ENCODE data around the gene EIF4EBP3.

The EIF4EBP3 gene

DNA sequence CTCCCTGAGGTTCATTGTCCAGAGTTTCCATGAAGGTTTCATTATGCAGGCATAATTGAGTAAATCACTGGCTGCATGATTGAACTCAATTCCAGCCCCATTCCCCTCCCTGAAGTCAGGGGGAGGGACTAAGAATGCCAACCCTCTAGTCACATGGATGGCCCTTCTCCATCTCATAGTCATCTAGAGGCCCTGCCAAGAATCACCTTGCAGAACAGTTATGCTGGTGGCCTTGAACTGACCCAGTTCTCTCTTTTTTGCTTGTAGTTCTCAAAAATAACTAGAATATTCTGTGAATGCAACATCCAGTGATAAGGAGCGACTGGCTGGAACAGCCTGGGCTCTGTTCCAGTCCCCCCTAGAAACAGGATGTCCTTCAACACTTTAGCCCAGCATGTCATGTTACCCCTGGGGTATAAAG lies 48.9 kb downstream of the EIF4EBP3 start:
- TF ChIP-seq FOXP2 (optimal IDR thresholded peaks at IDR 0.05; ENCODE audit: borderline replicate concordance, extremely low read depth, extremely low read length, insufficient read depth) (no peak), TAF1 (IDR thresholded peaks at IDR 0.05; ENCODE audit: borderline replicate concordance, insufficient read depth, low read length) (no peak), SIN3A (IDR thresholded peaks at IDR 0.05; ENCODE audit: borderline replicate concordance, insufficient read depth, low read length) (no peak), REST (IDR thresholded peaks at IDR 0.05; ENCODE audit: insufficient read depth in 1 of 2, low read depth in 2 of 2, low read length in 2 of 2) (no peak), POLR2AphosphoS5 (IDR thresholded peaks at IDR 0.05; ENCODE audit: low read depth, low read length) (no peak)

DNA sequence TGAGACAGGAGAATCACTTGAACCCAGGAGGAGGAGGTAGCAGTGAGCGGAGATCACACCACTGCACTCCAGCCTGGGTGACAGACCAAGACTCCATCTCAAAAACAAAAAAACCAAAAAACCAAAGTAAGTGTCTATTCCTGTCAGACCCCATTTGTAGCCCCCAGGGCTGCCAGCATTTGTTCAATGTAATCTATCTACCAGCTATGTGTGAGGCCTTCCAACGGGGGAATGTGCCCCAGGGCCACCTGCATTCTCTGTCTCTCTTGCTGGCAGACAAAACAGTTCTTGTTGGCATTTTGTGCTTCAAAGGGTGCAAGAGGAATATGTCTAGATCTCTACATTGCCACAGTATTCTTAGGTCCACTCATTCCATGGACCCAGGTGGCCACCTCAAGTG lies 51.4 kb downstream of the EIF4EBP3 start:
- TF ChIP-seq FOXP2 (optimal IDR thresholded peaks at IDR 0.05; ENCODE audit: borderline replicate concordance, extremely low read depth, extremely low read length, insufficient read depth): no peak
- TF ChIP-seq SIN3A (IDR thresholded peaks at IDR 0.05; ENCODE audit: borderline replicate concordance, insufficient read depth, low read length): no peak
- no peak for TF ChIP-seq TAF1 (IDR thresholded peaks at IDR 0.05; ENCODE audit: borderline replicate concordance, insufficient read depth, low read length)
- TF ChIP-seq REST (IDR thresholded peaks at IDR 0.05; ENCODE audit: insufficient read depth in 1 of 2, low read depth in 2 of 2, low read length in 2 of 2): no peak
- no peak for TF ChIP-seq POLR2AphosphoS5 (IDR thresholded peaks at IDR 0.05; ENCODE audit: low read depth, low read length)

Measured in PFSK-1 (cell line).